ENCODE measurements around the gene MRPL11.

GRCh38 chr11:66428933-66429332 lies 9.7 kb downstream of the MRPL11 start:
- TF ChIP-seq POLR2A (IDR thresholded peaks at IDR 0.05) (no peak), CTCF (IDR thresholded peaks at IDR 0.05) (no peak)

All from Peyer's patch (tissue), 4 donors.